Measurements from ENCODE around the gene PATZ1. TPM values are rescaled to one million over a fixed set of nuclear protein-coding genes. Genes with fewer than 3 reads are reported as not detected.
"Not testable (repeated sequence)": the region's sequence is repeated elsewhere in the genome, so short reads cannot be mapped to it uniquely, and the experiment has no call there.

PATZ1 gene
- total and polyA plus RNA-seq, 12 donors = 9.2 to 34.8 (median 25.1) TPM

- peaks cover 0 to 57% of the 10 kb centered on the region in 2 donors for H3K36me3 ChIP-seq (replicated peaks in 1 of 2)
- TF ChIP-seq CTCF (IDR thresholded peaks at IDR 0.05) (no peak), POLR2A (IDR thresholded peaks at IDR 0.05) (no peak)
- H3K9me3 ChIP-seq (replicated peaks in 1 of 3) = no peaks in the 10 kb centered on the region
- no peak overlapping the region for H3K4me3 ChIP-seq
- H3K27me3 ChIP-seq = no peaks in the 10 kb centered on the region
- no peak overlapping the region for H3K27ac ChIP-seq
- intact Hi-C loops (cut with DNase I) = no loop called here
- WGBS, 4 donors = 81 to 89% (median 84%) methylated on average over 5 to 9 of the region's 9 CpGs
- no peaks in the 10 kb centered on the region for H3K4me1 ChIP-seq (replicated peaks in 1 of 2)
- no peak for DNase-seq
Observed at GRCh38 chr22:31327806-31328543, 18.2 kb downstream of the PATZ1 start.

DNA sequence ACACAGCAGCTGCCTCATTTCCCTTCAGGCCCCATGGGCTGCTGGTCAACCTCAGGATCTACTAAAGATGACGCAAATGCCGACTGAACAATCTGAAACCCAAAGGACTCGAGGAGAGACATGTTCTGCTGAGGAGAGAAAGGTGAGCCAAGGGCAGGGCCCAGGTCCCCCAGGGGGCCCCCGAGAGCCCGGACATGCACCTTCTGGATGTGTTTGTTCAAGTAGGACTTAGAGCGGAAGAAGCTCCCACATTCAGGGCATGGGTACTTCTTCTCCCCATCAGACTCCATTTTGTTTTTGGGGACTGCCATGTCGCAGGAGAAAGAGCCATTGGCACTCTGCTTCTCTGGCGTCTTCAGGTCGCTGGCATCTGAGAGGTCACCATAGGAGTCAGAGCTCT, 19.3 kb downstream of the PATZ1 start:
- Histone ChIP-seq H3K4me3 (no peak overlapping the region), H3K27me3 (no peaks in the 10 kb centered on the region), H3K27ac (no peak overlapping the region), H3K9me3 (replicated peaks in 1 of 3) (no peaks in the 10 kb centered on the region), H3K36me3 (replicated peaks in 1 of 2) (peaks cover 0 to 46% of the 10 kb centered on the region in 2 donors), H3K4me1 (replicated peaks in 1 of 2) (no peaks in the 10 kb centered on the region)
- intact Hi-C loops (cut with DNase I) = no loop called here
- DNase-seq = peak in 1 of 7 donors; percentile 41
- WGBS, 4 donors = 95 to 99% (median 96%) methylated on average over 7 to 9 of the region's 9 CpGs
- TF ChIP-seq POLR2A (IDR thresholded peaks at IDR 0.05) (no peak), CTCF (IDR thresholded peaks at IDR 0.05) (no peak)

GRCh38 chr22:31323578-31324550, 22.3 kb downstream of the PATZ1 start:
- no peak for DNase-seq
- Histone ChIP-seq H3K4me1 (replicated peaks in 1 of 2) (no peaks in the 10 kb centered on the region), H3K36me3 (replicated peaks in 1 of 2) (peaks cover 0 to 25% of the 10 kb centered on the region in 2 donors), H3K9me3 (replicated peaks in 1 of 3) (no peaks in the 10 kb centered on the region), H3K4me3 (no peak overlapping the region), H3K27ac (no peak overlapping the region), H3K27me3 (no peaks in the 10 kb centered on the region)
- 84 to 93% (median 87%) methylated on average over 7 to 8 of the region's 8 CpGs for WGBS, 4 donors
- TF ChIP-seq CTCF (IDR thresholded peaks at IDR 0.05) (no peak), POLR2A (IDR thresholded peaks at IDR 0.05) (no peak)
- intact Hi-C loops (cut with DNase I) = no loop called here

GRCh38 chr22:31321421-31321820, 24.7 kb downstream of the PATZ1 start:
- Histone ChIP-seq H3K36me3 (replicated peaks in 1 of 2) (peaks cover 0 to 4% of the 10 kb centered on the region in 2 donors), H3K4me3 (no peak overlapping the region), H3K9me3 (replicated peaks in 1 of 3) (no peaks in the 10 kb centered on the region), H3K27me3 (no peaks in the 10 kb centered on the region), H3K4me1 (replicated peaks in 1 of 2) (no peaks in the 10 kb centered on the region), H3K27ac (no peak overlapping the region)
- WGBS, 4 donors = 86 to 91% (median 89%) methylated on average over 3 to 4 of the region's 4 CpGs
- no peak for DNase-seq
- TF ChIP-seq POLR2A (IDR thresholded peaks at IDR 0.05) (no peak), CTCF (IDR thresholded peaks at IDR 0.05) (no peak)
- intact Hi-C loops (cut with DNase I) = no loop called here

DNA sequence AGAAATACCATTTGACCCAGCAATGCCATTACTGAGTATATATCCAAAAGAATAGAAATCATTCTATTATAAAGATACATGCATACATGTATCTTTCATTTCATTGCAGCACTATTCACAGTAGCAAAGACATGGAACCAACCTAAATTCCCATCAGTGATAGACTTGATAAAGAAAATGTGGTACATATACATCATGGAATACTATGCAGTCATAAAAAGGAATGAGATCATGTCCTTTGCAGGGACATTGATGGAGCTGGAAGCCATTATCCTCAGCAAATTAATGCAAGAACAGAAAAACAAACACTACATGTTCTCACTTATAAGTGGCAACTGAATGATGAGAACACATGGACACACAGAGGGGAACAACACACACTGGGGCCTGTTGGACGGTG, 31.9 kb downstream of the PATZ1 start:
- H3K36me3 ChIP-seq (replicated peaks in 1 of 2); H3K27me3 ChIP-seq; intact Hi-C loops (cut with DNase I); H3K4me3 ChIP-seq; DNase-seq; H3K27ac ChIP-seq; H3K4me1 ChIP-seq (replicated peaks in 1 of 2); H3K9me3 ChIP-seq (replicated peaks in 1 of 3): not testable (repeated sequence)
- 92 to 100% (median 96%) methylated on average over 1 of the region's 1 CpG for WGBS, 4 donors
